HG02571 (cell line): Measurements from ENCODE around the gene SYT14.
"Not testable (repeated sequence)": the region's sequence is repeated elsewhere in the genome, so short reads cannot be mapped to it uniquely, and the experiment has no call there.

Experiments
- ATAC-seq: cut with Tn5 transposase; IDR thresholded peaks from one replicate; pipeline ENCODE4 v1.9.1; 2021; ENCODE audit warnings: mild to moderate bottlenecking, moderate library complexity; ENCODE audit not compliant: unreplicated experiment

The SYT14 gene

GRCh38 chr1:210024996-210025395, 87.0 kb downstream of the SYT14 start:
- no peak for ATAC-seq

- ATAC-seq = no peak
Measured at GRCh38 chr1:210025870-210026269, 87.9 kb downstream of the SYT14 start.

GRCh38 chr1:210027994-210028393, 90.0 kb downstream of the SYT14 start:
- no peak for ATAC-seq

- ATAC-seq = no peak
Measured at GRCh38 chr1:210031473-210031872, 93.5 kb downstream of the SYT14 start.

GRCh38 chr1:210043058-210043457, 105.0 kb downstream of the SYT14 start:
- no peak for ATAC-seq

- no peak for ATAC-seq
Measured at GRCh38 chr1:210049616-210050015, 111.6 kb downstream of the SYT14 start.

GRCh38 chr1:210050491-210050890, 112.5 kb downstream of the SYT14 start:
- ATAC-seq = not testable (repeated sequence)

GRCh38 chr1:210053126-210053525, 115.1 kb downstream of the SYT14 start:
- no peak for ATAC-seq

- ATAC-seq = no peak
Measured at GRCh38 chr1:210057593-210057992, 119.6 kb downstream of the SYT14 start.

- no peak for ATAC-seq
Measured at GRCh38 chr1:210061992-210062391, 124.0 kb downstream of the SYT14 start.

DNA sequence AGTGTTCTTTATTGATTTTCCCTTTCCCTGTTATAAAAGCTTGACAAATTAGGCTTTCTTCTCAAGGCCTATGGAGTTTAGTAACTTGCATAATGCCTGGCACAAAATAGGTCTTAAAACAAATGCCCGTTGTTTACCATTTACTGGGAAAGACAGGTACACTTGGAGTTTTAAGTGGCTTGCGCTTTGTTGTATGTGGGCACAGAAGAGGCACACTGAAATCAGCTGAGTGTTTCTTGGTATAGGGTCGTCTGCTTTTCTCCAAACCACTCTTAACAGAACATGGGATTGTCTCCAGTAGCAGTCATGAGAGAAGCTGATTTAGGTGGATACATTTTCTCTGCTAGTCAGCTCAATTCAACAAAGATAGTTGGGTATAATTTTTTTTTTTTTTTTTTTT, 132.5 kb downstream of the SYT14 start:
- no peak for ATAC-seq

- ATAC-seq = no peak
Measured at GRCh38 chr1:210072129-210072528, 134.1 kb downstream of the SYT14 start.

- ATAC-seq = no peak
Measured at GRCh38 chr1:210072896-210073504, 135.0 kb downstream of the SYT14 start.

DNA sequence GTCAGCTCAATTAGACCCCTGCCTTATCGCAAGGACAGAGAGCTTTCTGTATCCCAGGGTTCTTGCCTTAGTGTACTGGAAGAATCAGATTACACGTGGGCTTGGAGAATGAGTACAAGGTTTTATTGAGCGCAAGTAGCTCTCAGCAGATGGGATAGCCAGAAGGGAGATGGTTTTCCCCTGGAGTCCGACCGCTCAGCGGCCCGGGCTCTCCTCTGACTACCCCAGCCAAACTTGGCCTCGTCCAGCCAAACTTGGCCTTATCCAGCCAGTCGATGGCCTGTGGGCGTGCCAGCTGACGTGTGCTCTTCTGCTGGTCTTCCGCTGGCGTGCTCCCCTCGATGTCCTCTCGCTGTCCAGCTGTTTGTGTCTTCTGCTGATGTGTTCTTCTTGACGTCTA, 136.9 kb downstream of the SYT14 start:
- no peak for ATAC-seq

- ATAC-seq = no peak
Measured at GRCh38 chr1:210076620-210077019, 138.6 kb downstream of the SYT14 start.

- no peak for ATAC-seq
Measured at GRCh38 chr1:210081494-210081893, 143.5 kb downstream of the SYT14 start.

DNA sequence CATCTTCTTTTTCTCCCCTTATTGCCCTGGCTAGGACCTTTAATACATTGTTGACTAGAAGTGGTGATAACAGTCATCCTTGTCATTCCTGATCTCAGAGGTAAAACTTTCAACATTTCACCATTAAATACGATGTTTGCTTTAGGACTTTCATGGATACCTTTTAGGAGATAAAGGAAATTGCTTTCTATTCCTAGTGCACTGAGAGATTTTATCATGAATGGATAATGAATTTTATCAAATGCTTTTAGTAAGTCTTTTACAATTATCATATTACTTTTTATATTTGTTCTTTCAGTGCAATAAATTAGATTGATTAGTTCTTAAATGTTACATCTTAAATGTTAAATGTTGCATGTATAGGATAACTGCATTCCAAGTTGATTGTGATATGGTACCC, 147.3 kb downstream of the SYT14 start:
- no peak for ATAC-seq

- ATAC-seq = no peak
Measured at GRCh38 chr1:210087058-210087457, 149.0 kb downstream of the SYT14 start.

GRCh38 chr1:210089855-210090254, 151.8 kb downstream of the SYT14 start:
- no peak for ATAC-seq

DNA sequence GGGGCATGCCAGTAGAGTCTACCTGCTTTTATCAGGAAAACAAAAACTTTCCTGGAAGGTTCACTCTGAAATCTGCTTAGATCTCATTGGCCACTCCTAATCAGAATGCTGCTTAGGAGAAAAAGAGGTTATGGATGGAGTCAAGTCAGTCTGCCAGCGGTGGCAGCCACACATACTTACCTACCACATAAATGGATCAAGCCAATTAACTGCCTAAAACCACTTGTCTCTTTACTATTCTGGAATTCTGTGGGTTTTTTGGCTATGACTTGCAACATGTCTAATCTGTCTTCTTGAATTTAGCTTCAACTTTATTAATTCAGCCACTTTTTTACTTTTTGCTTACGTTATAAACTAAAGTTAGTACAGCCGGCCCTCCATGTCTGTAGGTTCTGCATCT, 154.3 kb downstream of the SYT14 start:
- ATAC-seq = no peak

GRCh38 chr1:210093461-210093860, 155.4 kb downstream of the SYT14 start:
- ATAC-seq = no peak

- no peak for ATAC-seq
Measured at GRCh38 chr1:210098356-210098755, 160.3 kb downstream of the SYT14 start.

DNA sequence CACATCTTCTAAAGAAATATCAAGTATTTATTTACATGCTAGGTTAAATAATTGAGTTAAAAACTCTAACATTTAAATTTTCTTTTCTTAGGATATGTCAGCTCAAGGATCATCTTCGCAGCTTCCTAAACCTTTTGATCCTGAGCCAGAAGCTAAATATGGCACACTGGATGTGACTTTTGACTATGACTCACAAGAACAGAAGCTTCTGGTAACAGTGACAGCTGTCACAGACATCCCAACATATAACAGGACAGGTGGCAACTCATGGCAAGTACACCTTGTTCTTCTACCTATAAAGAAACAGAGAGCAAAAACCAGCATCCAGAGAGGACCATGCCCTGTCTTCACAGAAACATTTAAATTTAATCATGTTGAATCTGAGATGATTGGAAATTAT, 161.9 kb downstream of the SYT14 start:
- ATAC-seq = no peak
